ENCODE data around the gene PDS5A.
"Not testable (repeated sequence)": the region's sequence is repeated elsewhere in the genome, so short reads cannot be mapped to it uniquely, and the experiment has no call there.

Gene PDS5A

GRCh38 chr4:39977489-39978377, at the start of gene PDS5A:
PDS5A (minus strand) TSS chr4:39977911; CDS start chr4:39976577, 1,334 bp downstream.
- DNase-seq: peak; percentile 95

GRCh38 chr4:40024049-40024448, 46.3 kb upstream of the PDS5A start:
- DNase-seq: not testable (repeated sequence)

GRCh38 chr4:40021116-40021515, 43.4 kb upstream of the PDS5A start:
- not testable (repeated sequence) for DNase-seq

- DNase-seq: no peak
These were observed 42.5 kb upstream of the PDS5A start for GRCh38 chr4:40020221-40020620.

GRCh38 chr4:40016007-40016406, 38.3 kb upstream of the PDS5A start:
- DNase-seq: no peak

GRCh38 chr4:40003986-40004385, 26.3 kb upstream of the PDS5A start:
- DNase-seq: no peak

GRCh38 chr4:40000711-40001110, 23.0 kb upstream of the PDS5A start:
- DNase-seq: no peak

- DNase-seq: no peak
These were observed 21.1 kb upstream of the PDS5A start for GRCh38 chr4:39998659-39999345.

GRCh38 chr4:39996811-39997210, 19.1 kb upstream of the PDS5A start:
- DNase-seq: no peak

- no peak for DNase-seq
These were observed 16.7 kb upstream of the PDS5A start for GRCh38 chr4:39994406-39994805.

- DNase-seq: not testable (repeated sequence)
These were observed 11.7 kb upstream of the PDS5A start for GRCh38 chr4:39989381-39989780.

- DNase-seq: no peak
These were observed 9.8 kb upstream of the PDS5A start for GRCh38 chr4:39987485-39987884.

- no peak for DNase-seq
These were observed 1.2 kb upstream of the PDS5A start for GRCh38 chr4:39978904-39979303.

GRCh38 chr4:39978378-39978775, 666 bp upstream of the PDS5A start:
- no peak for DNase-seq

GRCh38 chr4:39976945-39977488, 694 bp downstream of the PDS5A start:
- DNase-seq: peak; percentile 47

GRCh38 chr4:39976141-39976944, 1.4 kb downstream of the PDS5A start:
- DNase-seq: peak; percentile 81

GRCh38 chr4:39975488-39976089, 2.1 kb downstream of the PDS5A start:
- no peak for DNase-seq

- DNase-seq: not testable (repeated sequence)
These were observed 4.7 kb downstream of the PDS5A start for GRCh38 chr4:39973052-39973451.

- DNase-seq: no peak
These were observed 6.8 kb downstream of the PDS5A start for GRCh38 chr4:39970671-39971640.

GRCh38 chr4:39963656-39964055, 14.1 kb downstream of the PDS5A start:
- DNase-seq: no peak

- DNase-seq: no peak
These were observed 16.3 kb downstream of the PDS5A start for GRCh38 chr4:39961311-39961877.
